Embryonic facial prominence (tissue), 1 donor: ENCODE data around the gene PRAME.
"Not testable (repeated sequence)": the region's sequence is repeated elsewhere in the genome, so short reads cannot be mapped to it uniquely, and the experiment has no call there.

ENCODE experiments used
- DNase-seq: peaks from one replicate; pipeline ENCODE4 v3.0.0-alpha.2; 2016; ENCODE audit errors: extremely low spot score

PRAME gene

GRCh38 chr22:22552630-22553029, 6.4 kb downstream of the PRAME start:
- no peak for DNase-seq

DNA sequence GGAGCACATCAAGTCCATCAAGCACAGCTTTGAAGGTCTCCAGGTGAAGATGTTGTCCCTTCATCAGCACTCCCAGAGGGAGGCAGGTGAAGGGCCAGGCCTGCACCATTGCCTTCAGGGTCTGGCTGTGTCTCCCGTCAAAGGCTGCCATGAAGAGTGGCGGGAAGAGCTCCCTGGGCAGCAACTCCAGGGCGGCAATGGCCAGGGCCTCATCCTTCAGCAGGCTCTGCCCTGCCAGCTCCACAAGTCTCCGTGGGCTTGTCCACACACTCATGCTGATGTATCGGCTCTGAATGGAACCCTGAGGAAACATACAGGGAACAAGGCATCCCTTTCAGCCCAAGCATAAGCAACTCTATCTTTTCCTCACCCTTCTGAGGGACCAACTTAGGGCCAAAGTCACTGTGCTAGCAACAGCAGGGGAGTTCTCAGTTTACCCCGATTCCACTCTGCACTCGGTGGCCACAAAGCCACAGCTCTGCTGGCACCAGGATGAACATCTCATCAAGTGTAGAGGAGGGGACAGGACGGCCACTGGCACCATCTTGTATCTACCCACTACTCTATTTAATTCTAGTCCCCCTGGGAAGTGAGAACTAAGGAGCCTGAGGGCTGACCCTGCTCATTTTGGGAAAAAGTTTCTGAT, 8.2 kb downstream of the PRAME start:
- DNase-seq = no peak

DNA sequence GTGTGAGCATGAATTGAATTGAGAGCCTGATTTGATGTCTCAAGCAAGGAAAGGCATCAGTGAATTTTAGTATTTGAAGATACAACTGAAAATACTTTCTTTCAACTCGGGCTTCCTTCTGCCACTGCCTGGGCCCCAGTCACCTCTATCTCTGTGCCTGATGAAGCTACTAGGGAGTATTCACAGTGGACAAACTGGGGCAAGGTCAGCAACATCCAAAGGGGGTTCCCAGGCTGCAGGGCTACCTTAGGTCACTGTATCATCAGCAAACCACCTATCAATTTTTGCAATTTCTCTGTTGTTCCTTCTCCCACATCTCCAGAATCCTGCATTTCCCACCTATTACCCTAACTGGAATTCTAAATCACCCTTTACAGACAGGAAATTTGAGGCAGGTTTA, 10.2 kb downstream of the PRAME start:
- no peak for DNase-seq

DNA sequence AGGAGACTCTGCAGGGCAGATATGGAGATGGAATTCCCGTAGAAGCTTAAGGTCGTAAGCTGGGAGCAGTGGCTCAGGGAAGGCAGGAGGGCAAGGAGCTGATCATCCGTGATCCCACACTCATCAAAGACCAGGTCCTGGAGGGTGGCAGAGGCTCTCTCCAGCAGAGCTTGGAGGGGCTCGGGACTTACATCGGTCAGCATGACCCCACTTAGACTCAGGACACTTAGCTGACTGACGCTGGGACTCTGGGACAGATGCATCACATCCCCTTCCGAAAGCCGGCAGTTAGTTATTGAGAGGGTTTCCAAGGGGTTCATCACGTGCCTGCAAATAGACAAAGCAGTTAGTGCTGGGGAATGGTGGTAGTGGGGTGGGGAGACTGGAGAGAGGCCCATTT, 10.7 kb downstream of the PRAME start:
- DNase-seq = no peak

- no peak for DNase-seq
Observed at GRCh38 chr22:22547692-22548300, 11.3 kb downstream of the PRAME start.

- DNase-seq = no peak
Observed at GRCh38 chr22:22547226-22547625, 11.8 kb downstream of the PRAME start.

GRCh38 chr22:22546490-22546889, 12.6 kb downstream of the PRAME start:
- DNase-seq = no peak

DNA sequence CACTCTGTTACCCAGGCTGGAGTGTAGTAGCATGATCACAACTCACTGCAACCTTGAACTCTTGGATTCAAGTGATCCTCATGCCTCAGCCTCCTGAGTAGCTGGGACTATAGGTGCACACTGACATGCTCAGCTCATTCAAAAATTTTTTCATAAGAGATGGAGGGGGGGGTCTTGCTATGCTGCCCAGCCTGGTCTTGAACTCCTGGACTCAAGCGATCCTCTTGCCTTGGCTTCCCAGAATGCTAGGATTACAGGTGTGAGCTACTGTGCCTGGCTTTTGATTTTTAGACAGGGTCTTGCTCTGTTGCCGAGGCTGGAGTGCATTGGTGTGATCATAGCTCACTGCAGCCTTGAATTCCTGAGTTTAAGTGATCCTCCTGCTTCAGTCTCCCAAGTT, 14.0 kb downstream of the PRAME start:
- DNase-seq = no peak

DNA sequence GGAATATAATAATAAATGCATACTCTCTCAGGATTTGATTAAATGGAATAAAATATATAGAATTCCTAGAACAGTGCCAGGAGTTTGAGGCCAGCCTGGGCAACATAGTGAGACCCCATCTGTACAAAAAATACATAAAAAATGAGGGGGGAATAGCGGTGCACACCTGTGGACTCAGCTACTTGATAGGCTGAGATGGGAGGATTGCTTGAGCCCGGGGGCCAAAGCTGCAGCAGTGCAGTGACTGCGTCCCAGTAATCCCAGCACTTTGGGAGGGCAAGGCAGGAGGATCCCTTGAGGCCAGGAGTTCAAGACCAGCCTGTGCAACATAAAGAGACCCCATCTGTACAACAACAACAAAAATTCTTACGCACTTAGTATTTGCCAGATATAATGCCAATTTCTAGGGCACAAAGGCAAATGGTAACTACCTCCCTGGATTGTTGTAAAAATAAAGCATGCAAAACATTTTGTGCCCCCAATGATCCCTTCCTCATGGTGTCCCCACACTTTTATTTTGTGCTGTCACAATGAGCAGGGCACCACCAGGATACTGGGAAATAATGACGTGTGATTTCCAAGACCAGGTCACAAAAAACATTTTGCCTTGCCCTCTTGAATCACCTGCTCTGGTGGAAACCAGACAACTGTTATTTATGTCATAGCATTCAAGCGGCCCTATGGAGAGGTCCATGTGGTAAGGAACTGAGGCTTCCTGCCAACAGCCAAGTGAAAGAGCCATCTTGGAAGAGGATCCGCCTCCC, 20.7 kb downstream of the PRAME start:
- DNase-seq = no peak

DNA sequence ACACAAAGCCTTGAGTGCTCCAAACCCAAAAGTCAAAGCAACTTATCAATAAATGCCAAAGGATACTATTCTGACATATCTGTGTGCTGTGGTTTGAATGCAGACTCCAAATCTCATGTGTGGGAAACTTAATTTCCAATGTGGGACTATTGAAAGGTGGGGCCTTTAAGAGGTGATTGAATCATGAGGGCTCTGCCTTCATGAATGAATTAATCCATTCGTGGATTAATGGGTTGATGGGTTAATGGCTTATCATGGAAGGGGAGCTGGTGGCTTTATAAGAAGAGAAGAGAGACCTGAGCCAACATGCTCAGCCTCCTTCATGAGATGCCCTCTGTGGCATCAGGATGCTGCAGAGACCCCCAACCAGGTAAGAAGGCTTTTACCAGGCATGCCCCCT, 22.1 kb downstream of the PRAME start:
- DNase-seq = no peak

DNA sequence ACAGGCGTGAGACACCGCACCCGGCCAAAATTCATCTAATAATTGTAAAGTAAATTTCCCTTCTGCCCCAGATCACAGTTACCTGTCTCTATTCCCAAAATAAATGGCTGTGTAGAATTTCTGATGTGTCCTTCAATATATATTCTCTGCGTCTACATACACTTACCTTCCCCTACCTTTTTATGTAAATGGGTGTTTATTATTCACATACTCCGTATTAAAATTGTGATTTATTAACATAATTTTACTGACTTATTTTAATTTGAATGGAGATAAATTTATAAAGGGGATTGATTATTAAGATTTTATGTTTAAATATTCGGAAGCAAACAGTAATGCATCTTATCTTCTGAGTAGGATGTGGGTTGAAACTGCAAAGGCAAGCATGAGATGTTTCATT, 22.6 kb downstream of the PRAME start:
- no peak for DNase-seq

GRCh38 chr22:22535662-22536061, 23.4 kb downstream of the PRAME start:
- no peak for DNase-seq

GRCh38 chr22:22534604-22535415, 24.3 kb downstream of the PRAME start:
- no peak for DNase-seq

DNA sequence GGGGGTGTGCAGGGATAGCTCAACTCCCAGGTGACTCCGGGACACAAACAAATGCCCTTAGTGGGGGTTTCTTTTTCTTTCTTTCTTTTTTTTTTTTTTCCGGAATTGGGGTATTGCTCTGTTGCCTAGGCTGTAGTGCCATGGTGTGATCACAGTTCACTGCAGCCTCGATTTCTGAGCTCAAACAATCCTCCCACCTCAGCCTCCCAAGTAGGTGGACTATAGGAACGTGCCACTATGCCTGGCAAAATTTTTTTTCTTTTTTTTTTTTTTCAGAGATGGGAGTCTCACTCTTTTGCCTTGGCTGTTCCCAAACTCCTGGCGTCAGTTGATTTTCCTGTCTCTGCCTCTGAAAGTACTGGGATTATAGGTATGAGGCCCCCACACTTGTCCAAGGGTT, 25.2 kb downstream of the PRAME start:
- DNase-seq = no peak

GRCh38 chr22:22533417-22533816, 25.6 kb downstream of the PRAME start:
- no peak for DNase-seq

DNA sequence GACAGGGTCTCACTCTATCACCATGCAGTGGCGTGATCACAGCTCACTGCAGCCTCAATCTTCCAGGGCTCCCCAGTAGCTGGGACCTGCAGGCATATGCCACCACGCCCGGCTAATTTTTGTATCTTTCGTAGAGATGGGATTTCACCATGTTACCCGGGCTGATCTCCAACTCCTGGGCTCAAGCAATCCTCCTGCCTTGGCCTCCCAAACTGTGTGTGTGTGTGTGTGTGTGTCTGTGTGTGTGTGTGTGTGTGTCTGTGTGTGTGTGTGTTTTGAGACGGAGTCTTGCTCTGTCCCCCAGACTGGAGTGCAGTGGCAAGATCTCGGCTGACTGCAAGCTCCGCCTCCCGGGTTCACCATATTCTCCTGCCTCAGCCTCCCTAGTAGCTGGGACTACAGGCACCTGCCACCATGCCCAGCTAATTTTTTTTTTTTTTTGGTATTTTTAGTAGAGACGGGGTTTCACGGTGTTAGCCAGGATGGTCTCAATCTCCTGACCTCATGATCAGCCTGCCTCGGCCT, 26.5 kb downstream of the PRAME start:
- DNase-seq = not testable (repeated sequence)

DNA sequence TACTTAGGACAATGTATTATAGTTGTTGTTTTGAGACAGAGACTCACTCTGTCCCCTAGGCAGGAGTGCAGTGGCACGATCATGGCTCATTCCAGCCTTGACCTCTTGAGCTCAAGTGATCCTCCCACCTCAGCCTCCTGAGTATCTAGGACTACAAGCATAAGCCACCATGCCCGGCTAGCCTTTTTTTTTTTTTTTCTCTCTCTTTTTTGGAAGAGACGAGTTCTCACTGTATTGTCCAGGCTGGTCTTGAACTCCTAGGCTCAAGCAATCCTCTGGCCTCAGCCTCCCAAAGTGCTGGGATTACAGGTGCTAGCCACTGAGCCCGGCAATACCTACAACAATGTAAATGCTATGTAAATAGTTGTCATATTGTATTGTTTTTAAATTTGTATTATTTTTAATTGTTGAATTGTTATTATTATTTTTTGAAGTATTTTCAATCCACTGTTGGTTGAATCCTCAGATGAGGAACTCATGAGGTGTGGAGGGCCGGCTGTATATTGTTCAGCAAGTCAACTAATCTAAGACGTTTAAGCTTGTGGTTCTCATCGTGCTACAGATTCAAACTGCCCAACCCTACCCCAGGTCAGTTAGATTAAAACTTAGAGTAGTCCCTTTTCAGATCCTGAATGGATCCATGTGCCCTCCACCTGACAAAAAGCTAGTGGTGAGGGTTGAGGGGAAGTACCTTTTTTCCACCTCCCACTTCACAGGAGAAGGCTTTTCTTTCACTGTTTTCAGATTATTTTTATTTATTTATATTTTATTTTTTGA, 27.1 kb downstream of the PRAME start:
- DNase-seq = no peak

- DNase-seq = no peak
Observed at GRCh38 chr22:22528780-22529179, 30.3 kb downstream of the PRAME start.

DNA sequence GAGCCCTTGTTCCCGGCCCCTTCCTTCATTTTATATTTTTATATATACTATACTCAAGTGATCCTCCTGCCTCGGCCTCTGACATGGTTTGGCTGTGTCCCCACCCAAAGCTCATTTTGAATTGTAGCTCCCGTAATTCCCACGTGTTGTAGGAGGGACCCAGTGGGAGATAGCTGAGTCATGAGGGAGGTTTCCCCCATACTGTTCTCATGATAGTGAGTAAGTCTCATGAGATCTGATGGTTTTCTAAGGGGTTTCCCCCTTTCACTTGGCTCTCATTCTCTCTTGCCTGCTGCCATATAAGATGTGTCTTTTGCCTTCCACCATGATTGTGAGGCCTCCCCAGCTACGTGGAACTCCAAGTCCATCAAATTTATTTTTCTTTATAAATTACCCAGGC, 31.8 kb downstream of the PRAME start:
- no peak for DNase-seq

- no peak for DNase-seq
Observed at GRCh38 chr22:22526125-22526912, 32.7 kb downstream of the PRAME start.
